ENCODE data around the gene HIF3A. TPM values are rescaled to one million over a fixed set of nuclear protein-coding genes. Genes with fewer than 3 reads are reported as not detected.
"Not testable (repeated sequence)": the region's sequence is repeated elsewhere in the genome, so short reads cannot be mapped to it uniquely, and the experiment has no call there.

Gene HIF3A
- total RNA-seq, 1 experiment from 2014 or later: not detected

DNA sequence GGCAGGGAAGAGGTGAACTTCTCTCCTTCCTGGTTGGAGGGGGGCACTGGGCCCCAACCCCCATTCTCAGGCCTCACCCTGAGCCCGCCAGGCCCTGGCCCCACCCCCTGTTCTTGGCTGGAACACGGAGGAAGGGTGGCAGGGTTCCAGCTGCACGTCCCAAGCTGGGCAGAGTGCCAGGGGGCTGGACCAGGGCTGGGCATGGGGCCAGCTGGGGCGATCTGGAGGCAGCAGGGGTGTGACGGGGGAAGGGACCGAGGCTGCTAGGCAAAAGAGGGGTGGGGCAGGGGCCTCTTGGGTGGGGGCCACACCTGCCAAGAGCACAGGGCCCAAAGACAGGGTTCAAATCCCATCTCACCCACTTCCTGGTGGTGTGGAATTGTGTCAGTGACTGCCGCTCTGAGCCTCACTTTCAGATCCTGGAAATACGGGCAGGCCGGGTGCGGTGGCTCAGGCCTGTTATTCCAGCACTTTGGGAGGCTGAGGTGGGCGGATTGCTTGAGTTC is 2.2 kb downstream of the HIF3A start:
- Histone ChIP-seq H3K27ac (no peak overlapping the region), H3K27me3 (replicated peaks) (no peaks in the 10 kb centered on the region), H3K4me1 (replicated peaks) (peaks cover 22% of the 10 kb centered on the region), H3K9me3 (replicated peaks) (no peaks in the 10 kb centered on the region), H3K36me3 (no peaks in the 10 kb centered on the region), H3K4me3 (no peak overlapping the region)
- DNase-seq (ENCODE audit: low read depth in 1 of 2, low spot score in 2 of 2): peak; percentile 84 to 87

DNA sequence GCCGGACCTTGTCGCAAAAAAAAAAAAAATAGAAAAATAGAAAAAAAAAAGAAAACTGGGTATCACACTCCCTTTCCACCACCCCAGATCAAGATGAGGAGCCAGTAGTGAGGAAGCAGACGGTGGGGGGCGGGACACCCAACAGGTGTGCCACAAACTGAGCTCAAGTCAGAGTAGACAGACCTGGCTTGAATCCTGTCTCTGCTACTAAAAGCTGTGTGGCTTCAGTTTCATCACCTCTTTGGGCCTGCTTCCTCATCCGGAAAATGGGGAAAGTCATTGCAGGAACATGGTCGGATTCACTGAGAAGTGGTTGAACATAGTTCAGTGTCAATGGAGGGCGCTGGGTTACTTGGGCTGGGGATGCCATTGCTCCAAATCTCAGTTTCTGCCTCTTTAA is 2.9 kb downstream of the HIF3A start:
- no peaks in the 10 kb centered on the region for H3K36me3 ChIP-seq
- peaks cover 22% of the 10 kb centered on the region for H3K4me1 ChIP-seq (replicated peaks)
- no peaks in the 10 kb centered on the region for H3K9me3 ChIP-seq (replicated peaks)
- H3K27me3 ChIP-seq (replicated peaks): no peaks in the 10 kb centered on the region
- no peak for DNase-seq (ENCODE audit: low read depth in 1 of 2, low spot score in 2 of 2)
- no peak overlapping the region for H3K4me3 ChIP-seq
- no peak overlapping the region for H3K27ac ChIP-seq

DNA sequence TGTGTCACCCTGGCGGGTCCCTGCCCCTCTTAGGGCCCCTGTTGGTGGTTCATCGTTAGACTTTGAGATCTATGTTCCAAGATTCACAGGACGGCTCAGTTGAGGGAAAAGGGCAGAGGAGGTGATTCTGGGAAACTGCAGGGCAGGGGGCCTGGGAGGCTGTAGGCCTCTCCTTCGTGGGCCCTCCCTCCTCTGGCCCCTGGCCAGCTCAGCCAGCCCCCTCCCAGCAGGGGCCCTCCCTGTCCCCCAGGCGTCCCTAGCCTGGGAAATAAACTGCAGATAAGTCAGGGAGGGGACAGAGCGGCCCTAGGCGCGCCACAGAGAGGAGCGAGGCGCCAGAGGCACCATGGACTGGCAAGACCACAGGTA is 6.5 kb downstream of the HIF3A start:
- H3K36me3 ChIP-seq: no peaks in the 10 kb centered on the region
- no peak for DNase-seq (ENCODE audit: low read depth in 1 of 2, low spot score in 2 of 2)
- peaks cover 8% of the 10 kb centered on the region for H3K9me3 ChIP-seq (replicated peaks)
- H3K27ac ChIP-seq: no peak overlapping the region
- H3K27me3 ChIP-seq (replicated peaks): no peaks in the 10 kb centered on the region
- peaks cover 28% of the 10 kb centered on the region for H3K4me1 ChIP-seq (replicated peaks)
- no peak overlapping the region for H3K4me3 ChIP-seq

DNA sequence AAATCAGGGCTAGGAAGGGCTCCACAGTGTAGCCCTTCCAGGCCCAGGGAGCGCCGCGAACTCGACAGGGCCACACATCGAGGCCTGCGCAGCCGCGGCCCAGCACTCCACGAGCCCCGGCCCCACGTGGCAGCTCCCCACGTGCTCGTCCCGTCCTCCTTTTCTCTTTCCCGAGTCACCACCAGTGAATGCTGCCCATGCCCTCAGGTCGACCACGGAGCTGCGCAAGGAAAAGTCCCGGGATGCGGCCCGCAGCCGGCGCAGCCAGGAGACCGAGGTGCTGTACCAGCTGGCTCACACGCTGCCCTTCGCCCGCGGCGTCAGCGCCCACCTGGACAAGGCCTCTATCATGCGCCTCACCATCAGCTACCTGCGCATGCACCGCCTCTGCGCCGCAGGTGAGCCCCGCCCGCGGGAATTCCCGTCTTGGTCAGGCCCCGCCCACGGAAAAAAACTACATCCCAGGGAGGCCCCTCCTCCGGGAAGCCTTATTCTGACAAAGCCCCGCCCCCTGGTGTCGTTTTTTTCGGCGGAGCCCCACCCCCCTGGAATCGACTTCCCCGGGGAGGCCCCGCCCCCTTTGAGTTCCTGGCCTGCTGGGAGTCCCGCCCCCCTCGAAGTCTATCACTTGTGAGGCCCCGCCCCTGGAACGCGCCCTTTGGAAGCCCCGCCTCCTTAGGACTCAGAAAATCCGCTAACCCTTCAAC is 7.0 kb downstream of the HIF3A start:
- Histone ChIP-seq H3K9me3 (replicated peaks) (peaks cover 8% of the 10 kb centered on the region), H3K4me3 (no peak overlapping the region), H3K27me3 (replicated peaks) (no peaks in the 10 kb centered on the region), H3K36me3 (no peaks in the 10 kb centered on the region), H3K4me1 (replicated peaks) (peaks cover 23% of the 10 kb centered on the region), H3K27ac (no peak overlapping the region)
- DNase-seq (ENCODE audit: low read depth in 1 of 2, low spot score in 2 of 2): peak in 1 of 2 experiments; percentile 50

DNA sequence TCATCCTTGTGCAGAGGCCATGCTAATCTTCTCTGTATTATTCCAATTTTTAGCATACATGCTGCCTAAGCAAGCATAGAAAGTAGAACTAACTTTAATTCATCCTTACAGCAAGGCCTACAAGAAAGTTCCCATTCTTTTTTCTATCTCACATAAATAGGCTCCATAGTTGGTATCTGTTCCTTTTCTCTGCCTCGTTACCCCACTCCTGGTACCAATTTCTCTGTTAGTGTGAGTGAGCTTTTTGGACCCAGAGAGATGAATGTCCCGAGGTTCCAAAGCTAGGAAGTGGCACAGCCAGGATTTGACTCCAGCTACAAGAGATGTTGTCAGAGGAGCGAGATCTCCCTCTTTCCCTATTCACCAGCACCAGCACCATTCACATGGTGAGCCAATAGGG is 9.7 kb downstream of the HIF3A start:
- Histone ChIP-seq H3K27me3 (replicated peaks) (no peaks in the 10 kb centered on the region), H3K4me1 (replicated peaks) (peaks cover 6% of the 10 kb centered on the region; the same call in 1 of the 2 replicates), H3K9me3 (replicated peaks) (peaks cover 8% of the 10 kb centered on the region), H3K36me3 (no peaks in the 10 kb centered on the region), H3K27ac (no peak overlapping the region), H3K4me3 (no peak overlapping the region)
- no peak for DNase-seq (ENCODE audit: low read depth in 1 of 2, low spot score in 2 of 2)

DNA sequence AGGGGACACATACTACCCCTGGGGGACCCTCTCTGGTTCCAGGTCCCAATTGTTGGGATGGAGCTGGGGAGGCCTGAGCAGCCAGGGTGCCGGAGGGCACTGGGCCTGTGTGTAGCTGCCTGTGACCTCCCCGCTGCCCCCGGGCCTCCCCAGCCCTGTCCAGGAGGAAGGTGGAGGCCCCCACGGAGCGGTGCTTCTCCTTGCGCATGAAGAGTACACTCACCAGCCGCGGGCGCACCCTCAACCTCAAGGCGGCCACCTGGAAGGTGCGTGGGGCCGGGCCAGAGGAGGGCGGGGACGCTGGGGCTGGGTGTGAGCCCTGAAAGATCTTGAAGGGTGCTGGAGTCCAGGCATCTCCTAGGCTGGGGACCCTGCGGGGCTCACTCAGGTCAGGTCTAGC is 11.7 kb downstream of the HIF3A start:
- Histone ChIP-seq H3K4me3 (no peak overlapping the region), H3K27ac (no peak overlapping the region), H3K9me3 (replicated peaks) (peaks cover 8% of the 10 kb centered on the region), H3K4me1 (replicated peaks) (peaks cover 11% of the 10 kb centered on the region; the same call in 1 of the 2 replicates), H3K36me3 (no peaks in the 10 kb centered on the region), H3K27me3 (replicated peaks) (no peaks in the 10 kb centered on the region)
- DNase-seq (ENCODE audit: low read depth in 1 of 2, low spot score in 2 of 2): no peak

DNA sequence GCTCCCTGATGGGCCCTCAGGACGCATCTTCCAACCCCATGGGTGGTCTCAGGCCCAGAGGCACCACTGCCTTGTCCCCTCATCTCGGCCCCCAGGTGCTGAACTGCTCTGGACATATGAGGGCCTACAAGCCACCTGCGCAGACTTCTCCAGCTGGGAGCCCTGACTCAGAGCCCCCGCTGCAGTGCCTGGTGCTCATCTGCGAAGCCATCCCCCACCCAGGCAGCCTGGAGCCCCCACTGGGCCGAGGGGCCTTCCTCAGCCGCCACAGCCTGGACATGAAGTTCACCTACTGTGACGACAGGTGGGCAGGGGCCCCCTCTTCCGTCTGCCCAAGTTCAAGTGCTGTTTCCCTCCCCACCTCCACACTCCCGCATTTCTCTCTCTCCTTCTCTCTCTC is 12.2 kb downstream of the HIF3A start:
- no peak overlapping the region for H3K4me3 ChIP-seq
- H3K9me3 ChIP-seq (replicated peaks): peaks cover 8% of the 10 kb centered on the region
- peaks cover 12% of the 10 kb centered on the region; the same call in 1 of the 2 replicates for H3K4me1 ChIP-seq (replicated peaks)
- no peaks in the 10 kb centered on the region for H3K27me3 ChIP-seq (replicated peaks)
- no peak for DNase-seq (ENCODE audit: low read depth in 1 of 2, low spot score in 2 of 2)
- H3K27ac ChIP-seq: no peak overlapping the region
- H3K36me3 ChIP-seq: no peaks in the 10 kb centered on the region

DNA sequence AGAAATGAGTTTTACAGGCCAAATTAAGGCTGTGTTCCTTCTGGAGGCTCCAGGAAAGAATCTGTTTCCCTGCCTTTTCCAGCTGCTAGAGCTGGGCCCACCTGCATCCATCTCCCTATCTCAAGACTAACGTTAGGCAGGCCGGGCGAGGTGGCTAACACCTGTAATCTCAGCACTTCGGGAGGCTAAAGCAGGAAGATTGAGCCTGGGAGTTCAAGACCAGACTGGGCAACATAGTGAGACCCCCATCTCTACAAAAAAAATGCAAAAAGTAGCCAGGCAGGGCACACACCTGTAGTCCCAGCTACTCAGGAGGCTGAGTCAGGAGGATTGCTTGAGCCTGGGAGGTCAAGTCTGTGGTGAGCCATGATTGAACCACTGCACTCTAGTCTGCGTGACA is 14.6 kb downstream of the HIF3A start:
- peaks cover 3% of the 10 kb centered on the region for H3K9me3 ChIP-seq (replicated peaks)
- no peak overlapping the region for H3K4me3 ChIP-seq
- no peaks in the 10 kb centered on the region for H3K27me3 ChIP-seq (replicated peaks)
- H3K27ac ChIP-seq: no peak overlapping the region
- H3K36me3 ChIP-seq: no peaks in the 10 kb centered on the region
- no peak for DNase-seq (ENCODE audit: low read depth in 1 of 2, low spot score in 2 of 2)
- peaks cover 13% of the 10 kb centered on the region; the same call in 1 of the 2 replicates for H3K4me1 ChIP-seq (replicated peaks)

DNA sequence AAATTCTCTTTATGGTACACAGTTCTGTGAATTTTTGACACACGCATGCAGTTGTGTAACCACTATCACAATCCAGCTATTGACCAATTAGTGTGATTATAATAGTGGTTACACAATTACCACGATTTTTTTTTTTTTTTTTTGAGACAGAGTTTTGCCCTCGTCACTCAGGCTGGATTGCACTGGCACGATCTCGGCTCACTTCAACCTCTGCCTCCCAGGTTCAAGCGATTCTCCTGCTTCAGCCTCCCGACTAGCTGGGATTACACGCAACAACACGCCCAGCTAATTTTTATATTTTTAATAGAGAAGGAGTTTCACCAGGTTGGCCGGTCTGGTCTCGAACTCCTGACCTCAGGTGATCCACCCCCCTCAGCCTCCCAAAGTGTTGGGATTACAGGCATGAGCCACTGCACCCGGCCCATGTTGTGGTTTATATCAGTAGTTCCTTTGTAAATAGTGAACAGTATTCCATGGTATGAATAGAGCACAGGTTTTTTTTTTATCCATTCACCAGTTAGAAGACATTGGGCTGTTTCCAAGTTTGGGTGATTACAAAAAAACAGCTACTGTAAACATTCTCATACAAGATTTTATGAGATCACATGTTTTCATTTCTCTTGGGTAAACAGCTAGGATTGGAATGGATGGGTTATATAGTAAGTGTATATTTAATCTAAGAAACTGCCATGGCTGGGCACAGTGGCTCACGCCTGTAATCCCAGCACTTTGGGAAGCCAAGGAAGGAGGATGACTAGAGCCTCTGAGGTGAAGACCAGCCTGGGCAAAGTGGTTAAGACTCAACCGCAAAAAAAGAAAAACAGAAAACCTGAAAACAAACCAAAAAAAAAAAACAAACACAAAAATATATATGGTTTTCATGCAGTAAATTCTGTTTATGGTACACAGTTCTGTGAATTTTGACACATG is 17.0 kb downstream of the HIF3A start:
- peak; percentile 71 to 84 for DNase-seq (ENCODE audit: low read depth in 1 of 2, low spot score in 2 of 2)
- H3K27me3 ChIP-seq (replicated peaks); H3K4me3 ChIP-seq; H3K27ac ChIP-seq; H3K36me3 ChIP-seq; H3K9me3 ChIP-seq (replicated peaks): not testable (repeated sequence)
- H3K4me1 ChIP-seq (replicated peaks): peaks cover 13% of the 10 kb centered on the region; the same call in 1 of the 2 replicates

DNA sequence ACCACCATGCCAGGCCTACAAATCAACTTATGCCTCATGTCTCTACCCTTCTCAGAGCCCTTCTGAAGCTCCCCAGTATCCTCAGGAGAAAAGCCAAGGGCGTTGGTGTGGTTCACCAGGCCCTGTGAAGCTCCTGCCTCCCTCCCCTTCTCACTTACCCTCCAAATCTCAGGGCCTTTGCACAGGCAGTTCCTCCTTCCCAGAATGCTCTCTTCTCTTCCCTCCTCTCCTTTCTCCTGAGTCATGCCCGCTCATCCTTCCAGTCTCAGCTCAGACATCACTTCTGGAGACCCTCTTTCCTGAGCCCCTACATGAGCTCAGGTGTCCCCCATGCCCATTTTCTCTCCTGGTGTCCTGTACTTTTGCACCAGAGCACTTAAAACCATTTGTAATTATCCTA is 20.5 kb downstream of the HIF3A start:
- H3K9me3 ChIP-seq (replicated peaks): no peaks in the 10 kb centered on the region
- H3K27me3 ChIP-seq (replicated peaks): no peaks in the 10 kb centered on the region
- H3K4me3 ChIP-seq: no peak overlapping the region
- peaks cover 8% of the 10 kb centered on the region; the same call in 1 of the 2 replicates for H3K4me1 ChIP-seq (replicated peaks)
- DNase-seq (ENCODE audit: low read depth in 1 of 2, low spot score in 2 of 2): no peak
- no peak overlapping the region for H3K27ac ChIP-seq
- no peaks in the 10 kb centered on the region for H3K36me3 ChIP-seq

DNA sequence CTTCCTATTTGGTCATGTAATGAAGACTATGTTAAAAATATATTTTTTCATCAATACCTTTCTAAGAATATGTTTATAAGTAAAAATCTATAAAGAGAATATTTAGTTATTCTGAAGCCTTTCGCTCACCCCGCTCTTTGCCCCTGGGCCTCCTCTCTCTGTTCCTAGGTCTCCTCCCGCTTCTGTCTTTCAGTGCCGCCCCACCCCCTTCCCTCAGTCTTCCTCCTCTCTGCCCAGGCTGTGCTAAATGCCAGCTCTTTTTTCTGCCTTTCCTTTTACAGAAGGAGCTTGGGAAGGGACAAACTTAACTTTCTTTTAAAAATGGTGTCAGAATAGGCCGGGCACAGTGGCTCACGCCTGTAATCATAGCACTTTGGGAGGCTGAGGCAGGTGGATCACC is 22.8 kb downstream of the HIF3A start:
- no peak overlapping the region for H3K27ac ChIP-seq
- H3K9me3 ChIP-seq (replicated peaks): no peaks in the 10 kb centered on the region
- H3K27me3 ChIP-seq (replicated peaks): no peaks in the 10 kb centered on the region
- H3K36me3 ChIP-seq: no peaks in the 10 kb centered on the region
- DNase-seq (ENCODE audit: low read depth in 1 of 2, low spot score in 2 of 2): no peak
- peaks cover 3% of the 10 kb centered on the region; the same call in 1 of the 2 replicates for H3K4me1 ChIP-seq (replicated peaks)
- H3K4me3 ChIP-seq: no peak overlapping the region

DNA sequence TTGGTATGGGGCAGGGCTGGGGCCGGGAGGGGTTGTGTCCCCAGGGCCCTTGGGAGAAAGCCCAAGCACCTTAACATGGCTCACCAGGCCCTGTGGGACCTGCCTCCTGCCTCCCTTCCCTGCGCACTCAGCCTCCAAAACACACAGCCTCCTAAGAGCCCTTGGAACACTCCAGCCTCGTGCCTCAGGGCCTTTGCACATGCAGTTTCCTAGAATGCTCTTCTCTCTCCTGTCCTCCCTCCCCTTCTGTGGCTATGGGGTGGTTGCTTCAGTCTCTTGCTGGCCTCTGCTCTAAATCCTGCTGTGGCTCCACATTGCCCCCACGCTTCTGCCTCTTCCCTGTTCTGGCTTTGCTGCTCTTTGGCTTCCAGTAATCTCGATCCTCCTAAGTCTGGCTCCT is 23.7 kb downstream of the HIF3A start:
- no peak overlapping the region for H3K27ac ChIP-seq
- H3K36me3 ChIP-seq: no peaks in the 10 kb centered on the region
- H3K27me3 ChIP-seq (replicated peaks): no peaks in the 10 kb centered on the region
- H3K4me1 ChIP-seq (replicated peaks): no peaks in the 10 kb centered on the region
- no peak overlapping the region for H3K4me3 ChIP-seq
- DNase-seq (ENCODE audit: low read depth in 1 of 2, low spot score in 2 of 2): no peak
- no peaks in the 10 kb centered on the region; the same call in 1 of the 2 replicates for H3K9me3 ChIP-seq (replicated peaks)

DNA sequence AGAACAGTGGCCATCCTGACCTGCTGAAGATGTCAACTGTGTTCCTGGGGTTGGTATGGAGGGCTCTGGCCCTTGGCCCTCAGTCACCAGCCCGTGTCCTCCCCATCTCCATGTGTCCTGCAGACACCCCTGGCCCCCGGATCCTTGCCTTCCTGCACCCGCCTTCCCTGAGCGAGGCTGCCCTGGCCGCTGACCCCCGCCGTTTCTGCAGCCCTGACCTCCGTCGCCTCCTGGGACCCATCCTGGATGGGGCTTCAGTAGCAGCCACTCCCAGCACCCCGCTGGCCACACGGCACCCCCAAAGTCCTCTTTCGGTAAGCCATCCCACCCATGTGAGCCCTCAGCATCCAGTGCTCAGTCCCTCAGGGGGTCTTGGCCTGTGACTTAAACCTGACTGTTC is 24.8 kb downstream of the HIF3A start:
- no peaks in the 10 kb centered on the region for H3K27me3 ChIP-seq (replicated peaks)
- no peaks in the 10 kb centered on the region for H3K4me1 ChIP-seq (replicated peaks)
- H3K36me3 ChIP-seq: no peaks in the 10 kb centered on the region
- DNase-seq (ENCODE audit: low read depth in 1 of 2, low spot score in 2 of 2): no peak
- no peak overlapping the region for H3K4me3 ChIP-seq
- H3K9me3 ChIP-seq (replicated peaks): peaks cover 10% of the 10 kb centered on the region
- no peak overlapping the region for H3K27ac ChIP-seq

DNA sequence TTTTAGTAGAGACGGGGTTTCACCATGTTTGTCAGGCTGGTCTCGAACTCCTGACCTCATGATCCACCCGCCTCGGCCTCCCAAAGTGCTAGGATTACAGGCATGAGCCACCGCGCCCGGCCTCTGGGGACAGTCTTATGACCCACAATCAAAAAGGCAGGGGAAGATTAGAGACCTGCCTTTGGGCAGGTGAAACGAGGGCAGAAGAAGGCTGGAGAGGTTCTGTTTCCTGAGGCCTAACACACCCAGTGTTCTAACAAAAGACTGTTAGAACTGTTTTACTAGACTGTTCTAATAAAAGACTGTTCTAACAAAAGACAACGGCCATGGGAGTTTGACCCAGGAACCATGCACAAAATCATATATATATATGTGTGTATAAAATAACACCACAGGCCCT is 26.4 kb downstream of the HIF3A start:
- peaks cover 14% of the 10 kb centered on the region for H3K9me3 ChIP-seq (replicated peaks)

More for the DNA sequence above, 26.4 kb downstream of the HIF3A start:
- DNase-seq (ENCODE audit: low read depth in 1 of 2, low spot score in 2 of 2); H3K27ac ChIP-seq; H3K4me1 ChIP-seq (replicated peaks); H3K27me3 ChIP-seq (replicated peaks); H3K36me3 ChIP-seq; H3K4me3 ChIP-seq: not testable (repeated sequence)

Measured in SJSA1 (cell line).